GM12891 (cell line): Measurements from ENCODE around the gene C4orf50.

ENCODE experiments used
- POLR2A ChIP-seq: IDR thresholded peaks from 2 replicates; pipeline ENCODE4 v1.6.1; 2011; ENCODE audit warnings: low read depth, low read length, control low read depth
- POLR2AphosphoS5 ChIP-seq: IDR thresholded peaks from 2 replicates; pipeline ENCODE4 v1.6.1; 2011; ENCODE audit warnings: low read depth, low read length, control low read depth

DNA sequence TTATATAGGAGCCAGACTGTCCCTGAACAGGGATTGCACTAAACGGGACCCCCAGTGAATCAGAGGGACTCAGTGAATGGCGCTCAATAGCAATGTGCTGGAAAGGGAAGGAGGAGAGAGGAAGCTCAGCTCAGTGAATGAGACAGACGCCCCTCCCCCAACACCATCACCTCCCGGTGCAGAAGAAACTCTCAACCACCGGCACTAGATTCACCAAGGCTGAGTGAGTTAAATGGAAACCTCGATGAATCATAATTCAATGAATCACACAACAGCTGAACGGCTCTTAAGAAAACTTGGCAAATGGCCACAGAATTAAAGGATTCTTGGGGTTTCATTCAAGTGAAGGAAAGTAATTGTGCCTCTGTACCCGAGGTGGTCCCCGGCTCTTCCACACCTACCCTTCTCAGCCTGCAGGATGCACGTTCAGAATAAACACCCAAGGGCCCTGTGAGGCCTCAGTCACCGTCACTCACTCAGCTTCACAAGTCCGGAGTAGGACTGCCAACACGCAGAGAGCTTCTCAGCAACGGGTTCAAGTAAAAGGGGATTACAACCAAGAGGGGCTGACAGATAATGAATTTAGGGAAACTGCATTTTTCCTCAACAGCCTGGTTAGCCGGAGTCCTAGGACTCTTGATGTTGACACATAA, 154.6 kb downstream of the C4orf50 start:
- TF ChIP-seq POLR2AphosphoS5 (no peak), POLR2A (no peak)
